K562 (cell line): Measurements from ENCODE around the gene INPP5E.

ENCODE experiments used
- ETS2 ChIP-seq: IDR thresholded peaks from 2 replicates; pipeline ENCODE4 v1.6.1; 2016; ENCODE audit warnings: borderline replicate concordance, missing genetic modification characterization, mild to moderate bottlenecking, moderate library complexity, missing compliant biosample characterization; ENCODE audit not compliant: poor library complexity, severe bottlenecking
- REST ChIP-seq, 2 experiments: fragments of 450-650 bp; formaldehyde crosslinking in 1 of 2; IDR thresholded peaks; 2 replicates each; pipeline versions ENCODE4 v1.4.0 to v1.6.1; 2014 to 2020; ENCODE audit warnings: mild to moderate bottlenecking in 2 of 2, borderline replicate concordance in 1 of 2, low read depth in 1 of 2

- no peak for TF ChIP-seq ETS2
- TF ChIP-seq REST (IDR thresholded peaks at IDR 0.05; ENCODE audit: borderline replicate concordance) = no peak
- TF ChIP-seq REST (CRISPR knock-in tag; IDR thresholded peaks at IDR 0.05; ENCODE audit: low read depth) = no peak
Observed at GRCh38 chr9:136455043-136456002, 15.7 kb upstream of the INPP5E start.
